ENCODE results near the gene SOS1. TPM values are rescaled to one million over a fixed set of nuclear protein-coding genes. Genes with fewer than 3 reads are reported as not detected.

SOS1 gene
- total and polyA plus RNA-seq, 2 of the 13 experiments (the other 11 are each of a cell fraction or from before 2014, with no cell fraction given): 20.8 to 60.4 TPM

- TF ChIP-seq NR0B2 (CRISPR knock-in tag; IDR thresholded peaks at IDR 0.05) (peak; percentile 30; the same call in 1 of the 2 replicates), ZNF816 (CRISPR knock-in tag; IDR thresholded peaks at IDR 0.05; ENCODE audit: borderline replicate concordance) (peak; percentile 89; the same call in 1 of the 2 replicates), HIVEP1 (CRISPR knock-in tag; IDR thresholded peaks at IDR 0.05) (peak; percentile 72; the same call in 1 of the 2 replicates), ZNF550 (CRISPR knock-in tag; IDR thresholded peaks at IDR 0.05; ENCODE audit: borderline replicate concordance) (no peak), YEATS2 (CRISPR knock-in tag; IDR thresholded peaks at IDR 0.05; ENCODE audit: borderline replicate concordance) (peak; percentile 22; the same call in 1 of the 2 replicates), CSRNP1 (CRISPR knock-in tag; IDR thresholded peaks at IDR 0.05) (peak; percentile 65), THYN1 (CRISPR knock-in tag; IDR thresholded peaks at IDR 0.05; ENCODE audit: borderline replicate concordance, low read depth) (0 out of 2 replicates have a peak, but pooled peaks have one; percentile 24), ZNF101 (CRISPR knock-in tag; IDR thresholded peaks at IDR 0.05; ENCODE audit: borderline replicate concordance, low read depth) (no peak), CBX1 (IDR thresholded peaks at IDR 0.05; ENCODE audit: low read depth) (no peak), ZNF317 (CRISPR knock-in tag; IDR thresholded peaks at IDR 0.05) (peak; percentile 63; the same call in 1 of the 2 replicates), ZFP36L1 (CRISPR knock-in tag; IDR thresholded peaks at IDR 0.05) (peak; percentile 59; the same call in 1 of the 2 replicates), ZNF607 (CRISPR knock-in tag; IDR thresholded peaks at IDR 0.05; ENCODE audit: borderline replicate concordance) (peak; percentile 72; the same call in 1 of the 2 replicates), ZNF556 (CRISPR knock-in tag; IDR thresholded peaks at IDR 0.05; ENCODE audit: borderline replicate concordance) (peak; percentile 94), ZNF543 (CRISPR knock-in tag; IDR thresholded peaks at IDR 0.05) (0 out of 2 replicates have a peak, but pooled peaks have one; percentile 28), ZNF274 (CRISPR knock-in tag; IDR thresholded peaks at IDR 0.05) (0 out of 2 replicates have a peak, but pooled peaks have one; percentile 26), ZNF580 (CRISPR knock-in tag; IDR thresholded peaks at IDR 0.05; ENCODE audit: borderline replicate concordance, low read depth) (peak; percentile 85), PHF5A (CRISPR knock-in tag; IDR thresholded peaks at IDR 0.05; ENCODE audit: low read depth, unreplicated experiment) (peak; percentile 50), ZNF75D (CRISPR knock-in tag; IDR thresholded peaks at IDR 0.05; ENCODE audit: borderline replicate concordance) (no peak), NR2F1 (CRISPR knock-in tag; IDR thresholded peaks at IDR 0.05) (peak; percentile 87 to 94), NCOR1 (IDR thresholded peaks at IDR 0.05; ENCODE audit: borderline replicate concordance, low read length) (peak; percentile 49; the same call in 1 of the 2 replicates), ARNTL (CRISPR knock-in tag; IDR thresholded peaks at IDR 0.05) (peak; percentile 68; the same call in 1 of the 2 replicates), IRF1 (CRISPR knock-in tag; IDR thresholded peaks at IDR 0.05; ENCODE audit: low read depth) (no peak), ZNF350 (CRISPR knock-in tag; IDR thresholded peaks at IDR 0.05; ENCODE audit: borderline replicate concordance, low read depth) (peak; percentile 89), ZNF367 (CRISPR knock-in tag; IDR thresholded peaks at IDR 0.05; ENCODE audit: borderline replicate concordance) (no peak), ZNF614 (CRISPR knock-in tag; IDR thresholded peaks at IDR 0.05; ENCODE audit: borderline replicate concordance) (peak; percentile 80; the same call in 1 of the 2 replicates), RNF2 (conservative IDR thresholded peaks at IDR 0.05; ENCODE audit: low read depth) (no peak), CREM (IDR thresholded peaks at IDR 0.05) (peak; percentile 76), CREM (CRISPR knock-in tag; IDR thresholded peaks at IDR 0.05) (no peak)
Observed at GRCh38 chr2:39150890-39151497, 30.1 kb upstream of the SOS1 start (continued).

Data from HepG2 (cell line).